Spleen (tissue), 11 donors: ENCODE measurements around the gene PPEF1. TPM values are rescaled to one million over a fixed set of nuclear protein-coding genes. Genes with fewer than 3 reads are reported as not detected.
"Not testable (repeated sequence)": the region's sequence is repeated elsewhere in the genome, so short reads cannot be mapped to it uniquely, and the experiment has no call there.

Experiments used
- DNase-seq: peaks from one replicate; pipeline ENCODE4 v3.0.0-alpha.2; 2020
- H3K27ac ChIP-seq, 8 donors: fragments of 200-600 bp; sonication (generic) in 7 of 8; 1 replicate in 4 of 8; 2 replicates in 4 of 8; pipeline versions ENCODE4 v1.5.0 to v1.8.0; 2016 to 2021; ENCODE audit warnings: inconsistent platforms in 4 of 8, mild to moderate bottlenecking in 4 of 8, moderate library complexity in 1 of 8
- H3K27me3 ChIP-seq, 7 donors: fragments of 200-600 bp; sonication (generic) in 6 of 7; replicated peaks in 1 of 7; 1 replicate in 4 of 7; 2 replicates in 3 of 7; pipeline versions ENCODE4 v1.5.0 to v1.8.0; 2016 to 2021; ENCODE audit warnings: inconsistent platforms in 3 of 7, mild to moderate bottlenecking in 1 of 7
- H3K36me3 ChIP-seq, 6 donors: fragments of 200-600 bp; sonication (generic) in 5 of 6; 1 replicate in 4 of 6; 2 replicates in 2 of 6; pipeline versions ENCODE4 v1.5.0 to v1.8.0; 2016 to 2021; ENCODE audit warnings: inconsistent platforms in 2 of 6
- H3K4me1 ChIP-seq, 6 donors: fragments of 200-600 bp; sonication (generic) in 5 of 6; 1 replicate in 3 of 6; 2 replicates in 3 of 6; pipeline versions ENCODE4 v1.5.0 to v1.8.0; 2016 to 2021; ENCODE audit warnings: inconsistent platforms in 3 of 6
- H3K4me3 ChIP-seq, 8 donors: fragments of 200-600 bp; sonication (generic) in 7 of 8; 1 replicate in 4 of 8; 2 replicates in 4 of 8; pipeline versions ENCODE4 v1.5.0 to v1.8.0; 2016 to 2021; ENCODE audit warnings: inconsistent platforms in 4 of 8, mild to moderate bottlenecking in 4 of 8, moderate library complexity in 2 of 8
- H3K9me3 ChIP-seq, 8 donors: fragments of 200-600 bp; sonication (generic) in 7 of 8; 1 replicate in 4 of 8; 2 replicates in 4 of 8; pipeline versions ENCODE4 v1.5.0 to v1.8.0; 2016 to 2021; ENCODE audit warnings: inconsistent platforms in 4 of 8
- POLR2A ChIP-seq, 3 donors: fragments of 450-650 bp; IDR thresholded peaks; one replicate each; pipeline ENCODE4 v1.5.1; 2017; ENCODE audit warnings: antibody characterized with exemption in 3 of 3, mild to moderate bottlenecking in 1 of 3
- POLR2AphosphoS5 ChIP-seq, 3 donors: sonication (generic); formaldehyde crosslinking; IDR thresholded peaks; one replicate each; pipeline ENCODE4 v1.5.1; 2017; ENCODE audit warnings: antibody characterized with exemption in 3 of 3
- WGBS, 5 donors: extraction: QIAGEN DNeasy Blood & Tissue Kit in 3 of 5; methylation state at CpG; one replicate each; pipeline versions ENCODE4 v1.1.5 to v1.1.7; 2013 to 2018; 5-methylcytosine and 5-hydroxymethylcytosine counted together
- intact Hi-C: fragments of 100-400 bp; cut with DNase I; formaldehyde crosslinking; loops from one replicate; pipeline ENCODE4 v1.15.0; 2023; ENCODE audit warnings: low total_unique reads
- polyA plus RNA-seq, 3 donors: library from polyadenylated mRNA; stranded (reverse); fragments of 200-250 nt; gene quantifications; one replicate each; pipeline ENCODE4 v1.2.1, GENCODE V29; 2013
- total RNA-seq, 7 donors: library from RNA; depleted of rRNA in 3 of 7; stranded (reverse); fragments of >200 nt in 3 of 7; fragmentation: NEBNext Ultra II Directional in 4 of 7; extraction: Animal tissue kit (Norgen Biotek cat#: 25700) in 4 of 7; gene quantifications; one replicate each; pipeline versions ENCODE4 v1.1.0 to v1.2.1, GENCODE V29; 2016 to 2021
- TF ChIP-seq, protein P1 (sequence below), 11 experiments: fragments of 200-600 bp in 7 of 11; fragments of 450-650 bp in 4 of 11; sonication (generic) in 4 of 11; IDR thresholded peaks in 8 of 11; conservative IDR thresholded peaks in 3 of 11; 1 replicate in 7 of 11; 2 replicates in 4 of 11; pipeline versions ENCODE4 v1.4.0 to v1.8.0; 2016 to 2021; ENCODE audit warnings: antibody characterized with exemption in 11 of 11, inconsistent platforms in 4 of 11, mild to moderate bottlenecking in 1 of 11
- donor health status: healthy with polysubstance abuse.
- donor health status: DM: no; HTN: no; CAD: no; lungs with moderate emphysema.
- donor health status: DM: no; HTN: no; CAD: no.
- donor health status: Bipolar disorder and iron deficiency.
- donor health status: healthy.
- donor health status: DM: no; HTN: no; CAD: no.
- donor health status: DM: yes; HTN: yes; CAD: no.

The PPEF1 gene
- total and polyA plus RNA-seq, 10 donors, result 0.10 to 2.7 (median 0.41) TPM; not detected in 4

DNA sequence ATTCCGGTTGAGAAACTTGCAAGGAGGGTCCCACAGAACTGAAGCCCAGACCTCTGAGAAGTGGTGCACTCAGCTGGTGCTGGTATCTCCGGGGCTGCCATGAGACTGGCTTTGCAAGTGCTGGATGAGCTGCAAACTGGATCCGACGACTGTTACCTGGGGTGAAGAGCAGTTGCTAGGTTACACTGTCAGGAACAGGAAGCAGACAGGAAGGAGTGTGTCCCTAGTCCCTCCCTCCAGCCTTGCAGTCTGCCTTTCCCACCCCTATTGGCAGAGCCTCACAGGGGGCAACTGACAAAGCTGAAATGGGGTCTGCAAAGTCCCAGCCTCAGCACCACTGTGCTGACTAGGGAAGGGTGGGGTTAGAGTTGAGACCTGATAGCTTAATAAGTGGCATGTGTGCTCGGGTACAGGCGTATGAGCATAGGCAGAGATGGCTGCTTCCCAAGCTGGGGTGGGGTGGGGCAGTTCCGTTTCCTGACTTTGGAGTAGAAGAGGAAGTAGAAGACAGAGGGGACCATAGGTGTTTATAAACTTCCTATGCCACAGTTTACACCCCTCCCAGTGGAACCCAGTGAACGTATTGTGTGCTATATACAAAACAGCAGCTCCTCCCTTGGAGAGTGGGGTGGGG, 18.0 kb downstream of the PPEF1 start:
- no peak overlapping the region for H3K27ac ChIP-seq
- WGBS, 5 donors, result 40 to 67% (median 46%) methylated on average over 7 to 8 of the region's 8 CpGs
- H3K4me1 ChIP-seq, result no peaks in the 10 kb centered on the region
- H3K9me3 ChIP-seq, result peaks cover 0 to 4% (median 0%) of the 10 kb centered on the region in 8 donors
- H3K4me3 ChIP-seq, result no peak overlapping the region
- no peaks in the 10 kb centered on the region for H3K27me3 ChIP-seq
- no peak for TF ChIP-seq POLR2AphosphoS5 (IDR thresholded peaks at IDR 0.05)
- no peak for TF ChIP-seq POLR2A (IDR thresholded peaks at IDR 0.05)
- TF ChIP-seq, protein P1, sequence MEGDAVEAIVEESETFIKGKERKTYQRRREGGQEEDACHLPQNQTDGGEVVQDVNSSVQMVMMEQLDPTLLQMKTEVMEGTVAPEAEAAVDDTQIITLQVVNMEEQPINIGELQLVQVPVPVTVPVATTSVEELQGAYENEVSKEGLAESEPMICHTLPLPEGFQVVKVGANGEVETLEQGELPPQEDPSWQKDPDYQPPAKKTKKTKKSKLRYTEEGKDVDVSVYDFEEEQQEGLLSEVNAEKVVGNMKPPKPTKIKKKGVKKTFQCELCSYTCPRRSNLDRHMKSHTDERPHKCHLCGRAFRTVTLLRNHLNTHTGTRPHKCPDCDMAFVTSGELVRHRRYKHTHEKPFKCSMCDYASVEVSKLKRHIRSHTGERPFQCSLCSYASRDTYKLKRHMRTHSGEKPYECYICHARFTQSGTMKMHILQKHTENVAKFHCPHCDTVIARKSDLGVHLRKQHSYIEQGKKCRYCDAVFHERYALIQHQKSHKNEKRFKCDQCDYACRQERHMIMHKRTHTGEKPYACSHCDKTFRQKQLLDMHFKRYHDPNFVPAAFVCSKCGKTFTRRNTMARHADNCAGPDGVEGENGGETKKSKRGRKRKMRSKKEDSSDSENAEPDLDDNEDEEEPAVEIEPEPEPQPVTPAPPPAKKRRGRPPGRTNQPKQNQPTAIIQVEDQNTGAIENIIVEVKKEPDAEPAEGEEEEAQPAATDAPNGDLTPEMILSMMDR (IDR thresholded peaks at IDR 0.05 in 8 of 11, conservative IDR thresholded peaks at IDR 0.05 in 3 of 11), result no peak
- no peaks in the 10 kb centered on the region for H3K36me3 ChIP-seq
- DNase-seq, result no peak
- intact Hi-C loops, result no loop called here

DNA sequence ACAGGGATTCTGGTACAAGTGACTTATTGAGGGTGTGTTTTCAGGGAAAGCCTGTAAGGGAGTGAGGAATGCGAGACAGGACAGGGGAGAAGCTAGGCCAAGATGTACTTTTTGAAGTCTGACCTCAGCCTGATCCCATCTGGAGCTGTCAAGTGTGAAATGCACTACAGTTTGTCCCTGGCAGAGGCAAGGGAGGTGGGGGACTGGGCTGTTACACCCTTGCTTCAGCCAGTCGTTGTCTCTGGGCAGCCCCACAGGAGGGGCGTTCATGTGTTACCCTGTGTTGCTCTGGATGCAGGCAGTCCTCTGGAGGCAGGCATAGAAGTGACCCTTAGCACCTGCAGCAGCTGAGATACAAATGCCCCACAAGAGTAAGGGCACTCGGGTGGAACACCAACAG, 25.8 kb downstream of the PPEF1 start:
- no peaks in the 10 kb centered on the region for H3K4me1 ChIP-seq
- TF ChIP-seq POLR2AphosphoS5 (IDR thresholded peaks at IDR 0.05), result no peak
- TF ChIP-seq, protein P1 (IDR thresholded peaks at IDR 0.05 in 8 of 11, conservative IDR thresholded peaks at IDR 0.05 in 3 of 11), result no peak

DNA sequence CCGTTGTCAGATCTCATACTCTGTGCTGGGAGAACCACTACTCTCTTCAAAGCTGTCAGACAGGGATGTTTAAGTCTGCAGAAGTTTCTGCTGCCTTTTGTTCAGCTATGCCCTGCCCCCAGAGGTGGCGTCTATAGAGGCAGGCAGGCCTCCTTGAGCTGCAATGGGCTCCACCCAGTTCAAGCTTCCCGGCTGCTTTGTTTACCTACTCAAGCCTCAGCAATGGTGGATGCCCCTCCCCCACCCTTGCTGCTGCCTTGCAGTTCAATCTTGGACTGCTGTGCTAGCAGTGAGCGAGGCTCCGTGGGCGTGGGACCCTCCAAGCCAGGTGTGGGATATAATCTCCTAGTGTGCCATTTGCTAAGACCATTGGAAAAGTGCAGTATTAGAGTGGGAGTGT, 32.2 kb downstream of the PPEF1 start:
- intact Hi-C loops, DNase-seq: not testable (repeated sequence)

More for the DNA sequence above, 25.8 kb downstream of the PPEF1 start:
- H3K27ac ChIP-seq, result no peak overlapping the region
- H3K4me3 ChIP-seq, result no peak overlapping the region
- no peaks in the 10 kb centered on the region for H3K36me3 ChIP-seq
- 62 to 96% (median 71%) methylated on average over 2 to 4 of the region's 4 CpGs for WGBS, 5 donors
- peaks cover 0 to 2% (median 0%) of the 10 kb centered on the region in 8 donors for H3K9me3 ChIP-seq
- no peak for DNase-seq
- intact Hi-C loops, result no loop called here
- no peaks in the 10 kb centered on the region for H3K27me3 ChIP-seq

DNA sequence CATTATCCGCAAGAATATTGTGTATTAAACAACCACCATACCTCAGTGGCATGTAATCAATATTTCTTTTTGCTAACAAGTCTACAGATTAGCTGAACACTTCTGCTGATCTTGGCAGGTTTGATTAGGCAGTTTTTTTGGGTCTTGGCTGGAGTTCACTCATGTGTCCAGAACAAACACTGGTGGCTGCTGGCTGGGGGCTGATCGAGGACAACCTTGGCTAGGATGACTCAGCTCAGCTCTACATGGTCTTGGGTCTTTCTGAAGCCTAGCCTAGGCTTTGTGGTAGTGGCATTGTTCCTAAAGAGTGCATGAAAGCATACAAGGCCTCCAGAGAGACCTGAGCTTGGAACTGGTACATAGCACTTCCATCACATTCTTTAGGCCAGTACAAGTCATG, 41.1 kb downstream of the PPEF1 start:
- no peak overlapping the region for H3K4me3 ChIP-seq
- 79 to 100% (median 81%) methylated on average over 1 to 2 of the region's 2 CpGs for WGBS, 5 donors
- DNase-seq, result no peak
- no peaks in the 10 kb centered on the region for H3K36me3 ChIP-seq
- H3K27ac ChIP-seq, result no peak overlapping the region
- peaks cover 0 to 8% (median 0%) of the 10 kb centered on the region in 8 donors for H3K9me3 ChIP-seq
- no peaks in the 10 kb centered on the region for H3K4me1 ChIP-seq
- intact Hi-C loops, result no loop called here
- TF ChIP-seq POLR2AphosphoS5 (IDR thresholded peaks at IDR 0.05) (no peak), POLR2A (IDR thresholded peaks at IDR 0.05) (no peak)
- TF ChIP-seq, protein P1 (IDR thresholded peaks at IDR 0.05 in 8 of 11, conservative IDR thresholded peaks at IDR 0.05 in 3 of 11), result no peak
- H3K27me3 ChIP-seq, result no peaks in the 10 kb centered on the region

More for the DNA sequence above, 32.2 kb downstream of the PPEF1 start:
- H3K4me1 ChIP-seq, H3K4me3 ChIP-seq, H3K27me3 ChIP-seq, H3K36me3 ChIP-seq, H3K27ac ChIP-seq, H3K9me3 ChIP-seq: not testable (repeated sequence)
- WGBS, 5 donors, result 76 to 92% (median 83%) methylated on average over 5 to 6 of the region's 6 CpGs; no CpG with 5 or more reads in 1 of the 5 donors
